ENCODE measurements around the gene OGFR.
"Not testable (repeated sequence)": the region's sequence is repeated elsewhere in the genome, so short reads cannot be mapped to it uniquely, and the experiment has no call there.

Gene OGFR

DNA sequence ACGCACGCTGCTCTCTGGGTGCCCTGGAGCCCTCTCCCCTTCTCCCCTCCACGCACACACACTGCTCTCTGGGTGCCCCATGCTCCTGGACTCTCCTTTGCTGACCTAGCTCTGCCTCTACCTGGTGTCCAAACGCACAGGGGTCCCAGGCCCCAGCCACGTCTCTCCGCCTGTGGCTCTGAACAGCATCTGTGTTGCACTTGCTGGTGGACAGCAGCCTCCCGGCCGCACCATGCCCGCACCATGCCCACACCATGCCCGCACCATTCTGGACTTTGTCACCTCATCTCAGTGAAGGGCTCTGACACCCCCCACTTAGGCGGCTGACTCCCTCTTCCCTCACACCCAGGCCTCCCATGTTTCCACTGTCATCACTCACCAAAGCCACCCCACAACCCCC lies 35.2 kb downstream of the OGFR start:
- DNase-seq (ENCODE audit: low read depth in 2 of 2), result no peak

DNA sequence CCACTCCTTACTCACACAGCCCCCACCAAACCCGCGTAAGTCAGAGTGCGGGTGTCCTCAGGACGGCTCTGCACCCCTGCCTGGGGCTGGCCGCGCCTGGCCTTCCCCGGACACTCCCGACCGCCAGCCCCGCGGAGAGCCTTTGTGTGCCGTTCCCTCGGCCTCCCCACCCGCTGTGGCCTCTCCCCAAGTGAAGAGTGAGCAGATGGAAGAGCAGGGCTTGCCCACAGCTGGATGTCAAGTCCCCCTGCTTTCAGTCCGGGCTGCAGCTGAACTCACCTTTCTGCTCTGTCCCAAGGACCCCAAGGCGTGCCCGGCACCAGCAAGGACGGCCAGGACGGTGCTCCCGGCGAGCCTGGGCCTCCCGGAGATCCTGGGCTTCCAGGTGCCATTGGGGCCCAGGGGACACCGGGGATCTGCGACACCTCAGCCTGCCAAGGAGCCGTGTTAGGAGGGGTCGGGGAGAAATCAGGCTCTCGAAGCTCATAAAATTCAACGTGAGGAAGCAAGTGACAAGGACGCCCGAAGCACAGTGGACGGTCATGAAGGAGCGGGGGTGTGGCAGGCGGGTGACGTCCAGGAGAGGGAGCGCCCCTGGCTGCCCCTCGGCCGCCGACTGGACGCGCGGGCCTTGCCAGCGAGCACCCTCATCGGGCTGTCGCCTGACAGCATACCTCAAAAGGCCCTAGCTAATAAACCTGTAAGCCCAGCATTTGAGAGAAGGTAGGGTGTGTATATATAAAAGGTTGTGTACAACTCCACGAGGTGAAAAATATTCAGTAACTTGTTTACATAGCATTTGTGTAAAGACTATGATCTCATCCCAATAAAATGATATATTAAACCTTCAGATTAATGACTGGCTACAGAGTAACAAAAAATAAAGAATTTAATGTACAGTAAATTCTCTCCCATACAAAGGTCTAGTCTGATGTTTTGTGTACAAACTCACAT lies 35.9 kb downstream of the OGFR start:
- DNase-seq (ENCODE audit: low read depth in 2 of 2), result no peak

DNA sequence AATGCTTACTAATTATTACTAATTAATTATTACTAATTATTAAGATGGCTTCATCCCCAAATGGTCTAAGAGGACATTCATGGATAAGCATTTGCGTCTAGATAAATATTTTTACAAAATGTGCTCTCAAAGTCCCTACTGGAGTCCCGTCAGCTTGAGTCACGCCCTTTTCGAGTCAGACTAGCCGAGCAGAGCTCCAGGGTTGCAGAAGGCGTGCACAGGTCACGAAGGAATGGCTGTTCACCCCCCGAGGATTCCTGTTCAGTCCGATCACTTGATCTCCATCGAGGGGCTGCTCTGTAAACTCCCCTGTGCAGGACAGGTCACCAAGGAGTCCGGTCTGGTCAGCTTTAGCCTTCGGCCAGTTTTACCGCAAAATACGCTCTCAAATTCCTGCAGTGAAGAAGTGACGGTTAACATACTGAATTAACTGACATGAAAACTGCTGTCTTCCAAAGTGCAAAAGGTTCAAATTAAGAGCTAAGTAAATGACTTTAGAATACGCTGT lies 37.1 kb downstream of the OGFR start:
- DNase-seq (ENCODE audit: low read depth in 2 of 2), result no peak

DNA sequence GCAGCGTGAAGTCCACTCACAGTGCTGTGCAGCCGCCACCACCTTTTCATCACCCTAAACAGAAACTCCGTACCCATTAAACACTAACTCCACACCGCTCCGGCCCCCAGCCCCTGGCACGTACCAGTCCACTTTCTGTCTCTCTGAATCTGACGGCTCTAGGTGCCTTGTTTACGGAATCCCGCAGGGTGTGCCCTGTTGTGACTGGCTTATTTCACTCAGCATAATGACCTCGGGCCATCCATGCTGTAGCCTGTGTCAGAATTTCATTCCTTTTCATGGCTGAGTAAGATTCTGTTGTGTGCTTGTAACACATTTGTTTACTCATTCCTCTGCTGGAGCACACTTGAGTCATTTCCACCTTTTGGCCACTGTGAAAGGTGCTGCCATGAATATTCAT lies 39.0 kb downstream of the OGFR start:
- DNase-seq (ENCODE audit: low read depth in 2 of 2), result no peak

DNA sequence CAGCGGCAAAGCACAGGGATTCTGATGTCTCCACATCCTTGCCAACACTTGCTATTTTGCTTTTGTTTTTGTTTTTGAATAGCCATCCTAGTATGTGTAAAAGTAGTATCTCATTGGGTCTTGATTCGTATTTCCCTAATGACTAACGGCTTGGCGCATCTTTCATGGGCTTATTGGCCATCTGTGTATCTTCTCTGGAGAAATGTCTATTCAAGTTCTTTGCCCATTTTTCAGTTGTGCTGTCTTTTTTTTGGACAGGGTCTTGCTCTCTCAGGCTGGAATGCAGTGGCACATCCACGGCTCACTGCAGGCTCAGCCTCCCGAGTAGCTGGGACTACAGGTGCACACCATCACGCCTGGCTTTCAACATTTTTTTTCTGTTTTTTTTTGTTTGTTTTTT lies 39.5 kb downstream of the OGFR start:
- no peak for DNase-seq (ENCODE audit: low read depth in 2 of 2)

DNA sequence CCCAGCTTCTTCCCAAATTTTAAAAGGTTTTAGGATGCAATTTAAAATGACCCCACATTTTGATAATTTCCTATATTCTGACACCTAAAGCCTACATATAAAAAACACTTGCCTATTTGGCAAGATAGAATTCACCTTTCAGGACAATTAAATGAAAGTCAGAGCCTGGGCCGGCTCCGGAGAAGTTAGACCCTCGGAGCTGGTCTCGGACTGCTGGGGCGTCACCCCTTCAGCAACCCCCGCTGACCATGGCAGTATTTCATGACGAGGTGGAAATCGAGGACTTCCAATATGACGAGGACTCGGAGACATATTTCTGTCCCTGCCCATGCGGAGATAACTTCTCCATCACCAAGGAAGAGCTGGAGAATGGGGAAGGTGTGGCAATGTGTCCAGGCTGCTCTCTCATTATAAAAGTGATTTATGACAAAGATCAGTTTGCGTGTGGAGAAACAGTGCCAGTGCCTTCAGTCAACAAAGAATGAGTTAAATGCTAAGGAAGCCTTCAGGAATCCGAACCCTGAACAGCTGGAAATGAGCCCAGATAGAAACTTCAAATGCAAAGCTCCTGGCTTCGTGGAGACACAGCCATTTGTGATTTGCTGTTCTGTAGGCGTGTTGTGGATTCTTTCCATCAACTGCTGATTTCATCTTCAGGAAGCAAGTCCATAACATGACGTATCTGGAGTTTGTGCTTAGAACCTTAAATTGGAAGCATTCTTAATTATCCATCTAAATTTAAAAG lies 41.0 kb downstream of the OGFR start:
- DNase-seq (ENCODE audit: low read depth in 2 of 2), result peak; percentile 55 to 63

DNA sequence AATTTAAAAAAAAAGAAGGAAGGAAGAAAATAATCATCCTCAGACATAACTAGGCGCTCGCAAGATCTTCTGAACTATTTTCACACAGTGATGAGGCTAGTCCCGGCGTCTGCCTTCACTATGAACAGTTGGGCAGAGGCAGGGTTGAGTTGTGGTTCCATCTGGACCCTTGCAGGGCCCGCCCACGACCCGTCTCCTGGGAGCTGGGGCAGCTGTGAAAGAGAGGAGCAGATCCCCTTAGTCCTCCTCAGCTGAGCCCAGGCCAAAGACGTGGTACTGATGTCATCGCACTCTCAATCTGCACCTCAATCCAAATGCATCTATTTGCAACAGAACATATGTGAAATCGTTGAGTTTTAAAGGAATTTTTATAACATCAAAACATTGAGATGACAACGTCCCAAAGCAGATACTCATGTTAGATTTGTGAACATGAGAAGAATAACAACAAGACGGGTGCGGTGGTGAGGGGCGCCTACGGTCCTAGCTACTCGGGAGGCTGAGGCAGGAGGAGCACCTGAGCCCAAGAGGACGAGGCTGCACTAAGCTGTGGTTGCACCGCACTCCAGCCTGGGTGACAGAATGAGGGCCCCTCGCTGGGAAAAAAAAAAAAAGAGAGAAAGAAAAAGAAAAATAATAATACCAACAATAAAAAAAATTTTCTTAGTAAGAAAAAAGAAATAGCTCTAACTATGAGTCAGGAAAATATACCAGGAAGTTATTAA lies 41.7 kb downstream of the OGFR start:
- no peak for DNase-seq (ENCODE audit: low read depth in 2 of 2)

DNA sequence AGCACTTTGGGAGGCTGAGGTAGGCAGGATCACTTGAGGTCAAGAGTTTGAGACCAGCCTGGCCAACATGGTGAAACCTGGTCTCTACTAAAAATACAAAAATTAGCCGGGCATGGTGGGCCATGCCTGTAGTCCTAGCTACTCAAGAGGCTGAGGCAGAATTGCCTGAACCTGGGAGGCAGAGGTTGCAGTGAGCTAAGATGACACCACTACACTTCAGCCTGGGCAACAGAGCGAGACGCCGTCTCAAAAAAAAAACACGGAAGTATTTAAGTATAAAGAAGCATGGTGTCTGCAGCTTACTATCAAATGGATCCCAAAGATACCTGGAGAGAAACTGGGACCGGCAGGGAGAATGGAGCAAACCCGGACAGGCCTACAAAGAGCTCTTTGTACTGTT lies 44.3 kb downstream of the OGFR start:
- not testable (repeated sequence) for DNase-seq (ENCODE audit: low read depth in 2 of 2)

DNA sequence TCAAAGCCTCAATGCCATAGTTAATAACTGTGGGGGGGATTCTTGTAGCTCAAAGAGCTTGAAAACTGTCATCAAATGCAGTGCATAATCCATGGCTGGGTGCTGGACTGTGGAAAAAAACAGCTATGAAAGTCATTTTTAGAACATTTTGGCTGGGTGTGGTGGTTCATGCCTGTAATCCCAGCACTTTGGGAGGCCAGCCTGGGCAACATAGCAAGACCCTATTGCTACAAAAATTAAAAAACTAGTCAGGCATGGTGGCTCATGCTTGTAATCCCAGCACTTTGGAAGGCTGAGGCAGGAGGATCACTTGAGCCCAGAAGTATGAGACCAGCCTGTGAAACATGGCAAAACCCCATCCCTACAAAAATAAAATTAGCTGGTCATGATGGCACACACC lies 44.8 kb downstream of the OGFR start:
- DNase-seq (ENCODE audit: low read depth in 2 of 2), result no peak

DNA sequence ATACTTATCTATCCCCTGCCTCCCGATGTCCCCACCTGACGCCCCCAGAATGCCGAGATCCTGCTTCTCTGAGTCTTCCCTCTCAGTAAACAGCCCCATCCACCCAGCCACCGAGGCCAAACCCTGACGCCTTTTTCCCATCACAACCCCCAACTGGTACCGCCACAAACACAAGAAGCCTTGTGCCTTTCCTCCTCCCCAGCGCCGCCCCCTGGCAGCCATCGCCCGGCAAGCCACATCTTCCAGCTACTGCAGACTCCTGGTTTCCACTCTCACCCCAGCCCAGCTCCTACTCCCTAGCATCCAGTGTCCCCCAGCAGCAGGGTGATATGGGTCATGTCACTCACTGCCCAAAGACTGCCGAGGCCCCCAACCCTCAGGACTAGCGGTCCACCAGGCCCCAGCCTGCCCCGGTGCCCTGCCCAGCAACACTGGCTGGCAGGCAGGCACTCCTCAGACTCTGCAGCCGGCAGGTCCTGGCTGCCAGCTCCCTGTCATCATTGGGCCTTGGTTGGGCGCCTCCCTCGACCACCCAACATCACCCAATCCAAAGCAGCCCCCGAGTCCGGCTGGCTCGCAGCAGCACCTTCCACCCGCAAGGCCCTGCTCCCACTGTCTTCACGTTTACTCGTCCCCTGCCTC lies 45.8 kb downstream of the OGFR start:
- no peak for DNase-seq (ENCODE audit: low read depth in 2 of 2)

DNA sequence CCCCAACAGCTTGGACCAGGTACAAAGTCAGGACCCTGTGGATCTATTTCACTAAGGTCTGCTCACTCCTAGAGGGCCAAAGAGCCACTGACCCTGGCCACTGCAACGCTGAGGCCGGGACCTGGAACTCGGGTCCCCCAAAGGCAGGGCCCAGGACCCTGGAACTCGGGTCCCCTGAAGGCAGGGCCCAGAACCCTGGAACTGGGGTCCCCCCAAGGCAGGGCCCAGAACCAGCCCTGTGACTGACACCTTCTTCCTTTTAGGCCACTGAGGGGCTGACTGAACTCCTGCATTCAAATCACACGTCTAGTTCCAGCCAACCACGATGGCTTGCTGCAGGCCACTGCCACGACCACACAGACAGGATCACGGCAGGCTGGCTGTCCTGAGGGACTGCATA lies 47.6 kb downstream of the OGFR start:
- no peak for DNase-seq (ENCODE audit: low read depth in 2 of 2)

DNA sequence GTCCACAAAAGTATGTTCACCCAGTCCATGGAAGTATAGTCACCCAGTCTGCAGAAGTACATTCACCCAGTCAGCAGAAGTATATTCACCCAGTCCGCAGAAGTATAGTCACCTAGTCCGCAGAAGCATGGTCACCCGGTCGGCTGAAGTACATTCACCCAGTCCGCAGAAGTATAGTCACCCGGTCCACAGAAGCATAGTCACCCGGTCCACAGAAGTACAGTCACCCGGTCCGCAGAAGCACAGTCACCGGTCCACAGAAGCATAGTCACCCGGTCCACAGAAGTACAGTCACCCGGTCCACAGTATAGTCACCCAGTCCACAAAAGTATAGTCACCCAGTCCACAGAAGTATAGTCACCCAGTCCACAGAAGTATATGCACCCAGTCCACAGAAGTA lies 48.2 kb downstream of the OGFR start:
- no peak for DNase-seq (ENCODE audit: low read depth in 2 of 2)

DNA sequence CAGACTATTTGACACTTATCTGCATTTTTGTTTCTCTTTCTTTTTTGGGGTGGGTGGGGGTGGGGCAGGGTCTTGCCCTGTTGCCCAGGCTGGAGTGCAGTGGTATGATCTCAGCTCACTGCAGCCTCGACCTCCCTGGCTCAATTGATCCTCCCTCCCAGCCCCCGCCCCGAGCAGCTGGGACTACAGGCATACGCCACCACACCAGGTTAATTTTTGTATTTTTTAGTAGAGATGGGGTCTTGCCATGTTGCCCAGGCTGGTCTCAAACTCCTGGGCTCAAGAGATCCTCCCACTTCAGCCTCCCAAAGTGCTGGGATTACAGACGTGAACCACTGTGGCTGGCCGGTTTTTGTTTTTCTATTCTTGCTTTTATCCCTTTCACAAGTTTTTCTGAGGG lies 48.7 kb downstream of the OGFR start:
- not testable (repeated sequence) for DNase-seq (ENCODE audit: low read depth in 2 of 2)

DNA sequence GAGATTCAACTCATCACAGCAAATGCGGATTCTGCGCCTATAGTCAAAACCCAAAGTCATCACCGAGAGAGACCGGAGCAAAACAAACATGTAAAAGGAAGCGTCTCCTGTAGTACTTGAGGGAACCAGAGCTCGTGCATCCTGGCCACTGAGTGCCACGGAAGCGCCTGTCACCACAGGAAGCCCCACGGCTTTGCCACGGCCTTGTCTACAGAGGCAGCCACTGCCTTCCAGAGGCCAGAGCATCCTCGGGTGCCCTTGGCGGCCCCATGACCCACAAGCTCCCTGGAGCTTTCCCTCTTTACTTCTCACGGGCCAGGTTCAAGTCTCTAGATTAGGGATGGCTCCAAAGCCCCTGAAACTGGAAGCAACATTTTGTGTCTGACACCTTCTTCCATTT lies 49.5 kb downstream of the OGFR start:
- DNase-seq (ENCODE audit: low read depth in 2 of 2), result no peak

DNA sequence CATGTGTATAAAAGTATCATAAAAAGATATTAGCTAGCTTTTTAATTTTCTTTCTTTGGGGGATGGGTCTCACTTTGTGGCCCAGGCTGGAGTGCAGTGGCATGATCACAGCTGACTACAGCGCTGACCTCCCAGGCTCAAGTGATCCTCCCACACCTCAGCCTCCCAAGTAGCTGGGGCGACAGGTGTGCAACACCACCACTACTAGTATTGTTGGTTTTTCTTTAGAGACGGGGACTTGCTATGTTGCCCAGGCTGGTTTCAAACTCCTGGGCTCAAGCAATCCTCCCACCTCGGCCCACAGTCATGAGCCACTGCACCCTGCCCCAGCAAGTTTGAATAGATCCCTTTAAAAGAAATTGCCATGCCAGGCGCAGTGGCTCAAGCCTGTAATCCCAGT lies 50.5 kb downstream of the OGFR start:
- DNase-seq (ENCODE audit: low read depth in 2 of 2), result no peak

DNA sequence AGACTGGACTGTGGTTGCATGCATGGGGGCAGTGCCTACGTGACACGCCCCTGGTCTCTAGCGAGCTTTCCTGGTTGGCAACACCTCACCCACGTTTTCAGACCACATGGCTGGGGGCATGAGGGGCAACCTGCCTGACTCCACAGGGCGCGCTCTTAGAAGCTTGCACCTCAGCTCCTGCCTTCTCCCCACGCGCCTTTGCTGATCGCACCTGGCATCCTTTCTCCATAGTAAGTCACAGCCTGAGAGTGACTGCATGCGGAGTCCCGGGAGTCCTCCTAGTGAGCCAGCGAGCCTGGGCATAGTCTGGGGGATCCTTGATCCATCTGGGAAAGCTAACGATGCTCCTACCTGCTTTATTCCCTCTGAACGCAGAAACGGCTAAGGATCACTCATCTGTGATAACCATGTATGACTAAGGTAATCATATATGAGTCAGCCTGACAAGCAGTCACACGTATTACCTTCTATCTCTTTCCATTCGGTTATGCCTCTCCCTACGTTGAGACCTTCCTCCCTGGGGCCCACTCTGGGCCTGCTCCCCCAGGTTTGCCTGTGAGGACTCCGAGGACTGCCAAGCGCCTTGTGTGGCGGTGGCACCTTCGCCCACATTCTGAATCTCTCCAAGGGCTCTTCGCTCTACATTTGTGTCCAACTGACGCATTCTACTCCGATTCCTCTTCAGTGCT lies 52.4 kb downstream of the OGFR start:
- DNase-seq (ENCODE audit: low read depth in 2 of 2), result no peak

DNA sequence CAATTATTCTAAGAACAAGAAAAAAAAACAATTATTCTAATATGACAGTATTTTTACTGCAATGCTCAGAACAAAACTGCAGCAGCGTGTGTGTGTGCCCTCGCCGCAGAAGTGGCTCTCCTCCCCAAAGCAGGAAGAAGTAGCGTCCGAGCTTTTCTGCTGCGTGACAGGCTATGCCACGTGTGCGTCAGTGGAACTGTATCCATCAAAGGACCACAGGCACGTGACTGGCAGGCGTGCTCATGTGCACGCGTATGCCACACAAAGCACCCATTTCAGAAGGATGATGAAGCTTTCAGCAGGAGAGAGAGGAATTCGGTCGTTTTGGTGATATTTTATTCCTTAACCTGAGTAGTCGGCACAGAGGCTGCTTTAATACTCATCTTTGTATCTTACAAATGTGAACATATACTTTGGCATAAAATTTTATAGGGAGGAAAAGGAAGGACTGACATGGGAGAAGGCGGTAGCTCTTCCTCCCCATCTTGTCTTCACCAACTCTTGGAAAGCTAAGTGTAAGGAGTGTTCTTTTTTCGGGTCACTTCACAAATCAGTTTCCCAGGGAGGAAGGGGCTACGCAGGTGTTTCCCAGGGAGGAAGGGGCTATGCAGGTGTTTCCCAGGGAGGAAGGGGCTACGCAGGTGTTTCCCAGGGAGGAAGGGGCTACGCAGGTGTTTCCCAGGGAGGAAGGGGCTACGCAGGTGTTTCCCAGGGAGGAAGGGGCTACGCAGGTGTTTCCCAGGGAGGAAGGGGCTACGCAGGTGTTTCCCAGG lies 53.6 kb downstream of the OGFR start:
- no peak for DNase-seq (ENCODE audit: low read depth in 2 of 2)

DNA sequence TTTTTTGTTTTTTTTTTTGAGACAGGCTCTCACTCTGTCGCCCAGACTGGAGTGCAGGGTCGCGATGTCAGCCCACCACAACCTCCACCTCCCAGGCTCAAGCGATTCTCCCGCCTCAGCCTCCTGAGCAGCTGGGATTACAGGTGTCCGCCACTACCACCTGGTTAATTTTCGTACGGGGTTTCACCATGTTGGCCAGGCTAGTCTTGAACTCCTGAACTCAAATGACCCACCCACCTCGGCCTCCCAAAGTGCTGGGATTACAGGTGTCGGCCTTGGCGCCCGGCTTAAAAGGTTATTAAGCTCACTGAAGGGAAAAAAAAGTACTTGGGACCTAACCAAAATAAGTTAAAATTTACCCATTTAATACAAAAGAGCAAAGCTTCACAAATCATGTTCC lies 55.1 kb downstream of the OGFR start:
- DNase-seq (ENCODE audit: low read depth in 2 of 2), result no peak

DNA sequence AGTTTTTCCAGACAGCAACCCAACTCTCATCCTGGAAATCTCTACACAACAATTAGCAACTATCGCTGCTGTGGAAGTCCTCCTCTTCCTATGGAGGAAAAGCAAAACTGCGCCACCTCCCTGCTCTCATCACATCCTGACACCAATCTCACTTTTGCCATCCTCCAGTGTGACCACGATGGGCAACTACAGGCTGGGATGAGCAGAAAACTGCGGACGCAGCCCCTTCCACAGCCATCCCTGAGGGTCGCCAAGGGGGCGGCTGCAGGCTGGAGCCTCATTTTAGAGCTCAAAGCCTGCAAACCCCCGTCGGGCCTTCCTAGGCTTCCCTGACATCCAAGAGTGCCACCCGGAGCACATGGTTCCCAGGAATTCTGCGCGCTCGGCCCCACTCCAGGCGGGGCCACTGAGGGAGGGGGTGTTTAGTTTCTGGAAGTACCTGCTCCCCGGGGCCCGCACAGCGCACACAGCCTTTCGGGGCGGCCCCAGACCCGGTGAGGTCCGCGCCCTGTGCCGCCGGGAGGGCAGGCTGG lies 55.8 kb downstream of the OGFR start:
- no peak for DNase-seq (ENCODE audit: low read depth in 2 of 2)
